Osteoblast (primary cell): ENCODE results near the gene OAT. TPM values are rescaled to one million over a fixed set of nuclear protein-coding genes. Genes with fewer than 3 reads are reported as not detected.

Experiments used
- DNase-seq: peaks from one replicate; pipeline ENCODE4 v3.0.0; 2011; ENCODE audit warnings: low spot score, mixed read lengths; ENCODE audit not compliant: insufficient read length; ENCODE audit errors: missing footprints
- H2AFZ ChIP-seq: 2 replicates; pipeline ENCODE4 v1.6.0; 2011; ENCODE audit warnings: mild to moderate bottlenecking, low read length
- H3K27ac ChIP-seq: 2 replicates; pipeline ENCODE4 v1.5.1; 2011; ENCODE audit warnings: mild to moderate bottlenecking, low read depth, low read length, moderate library complexity
- H3K27me3 ChIP-seq: 2 replicates; pipeline ENCODE4 v1.6.0; 2012; ENCODE audit warnings: mild to moderate bottlenecking, control low read depth, inconsistent platforms, low read length, moderate library complexity; ENCODE audit not compliant: insufficient read depth
- H3K36me3 ChIP-seq: 2 replicates; pipeline ENCODE4 v1.5.1; 2011; ENCODE audit warnings: mild to moderate bottlenecking, low read length, control low read depth, moderate library complexity; ENCODE audit not compliant: insufficient read depth
- H3K4me1 ChIP-seq: 2 replicates; pipeline ENCODE4 v1.5.1; 2011; ENCODE audit warnings: mild to moderate bottlenecking, low read length, control low read depth, moderate library complexity; ENCODE audit not compliant: insufficient read depth
- H3K4me2 ChIP-seq: 2 replicates; pipeline ENCODE4 v1.6.0; 2011; ENCODE audit warnings: mild to moderate bottlenecking, low read length; ENCODE audit not compliant: insufficient read depth
- H3K4me3 ChIP-seq: fragments of 200-600 bp; sonication (generic); 3 replicates; pipeline ENCODE4 v1.5.1; 2012; ENCODE audit warnings: mild to moderate bottlenecking, low read length, inconsistent platforms; ENCODE audit not compliant: insufficient read depth
- H3K79me2 ChIP-seq: 2 replicates; pipeline ENCODE4 v1.6.0; 2012; ENCODE audit warnings: mild to moderate bottlenecking, low read length, control low read depth, inconsistent platforms; ENCODE audit not compliant: insufficient read depth
- H3K9me3 ChIP-seq: 2 replicates; pipeline ENCODE4 v1.5.1; 2011; ENCODE audit warnings: low read depth, low read length, control low read depth
- H4K20me1 ChIP-seq: 2 replicates; pipeline ENCODE4 v1.6.0; 2012; ENCODE audit warnings: mild to moderate bottlenecking, low read length, control low read depth; ENCODE audit not compliant: insufficient read depth
- total RNA-seq: library from RNA; depleted of rRNA; stranded (reverse); fragments of >200 nt; gene quantifications from 2 replicates; pipeline ENCODE4 v1.2.3, GENCODE V29; 2012
- TF ChIP-seq, protein P1 (sequence below): IDR thresholded peaks from 2 replicates; pipeline ENCODE4 v1.5.1; 2011; ENCODE audit warnings: mild to moderate bottlenecking, low read depth, low read length, moderate library complexity; ENCODE audit errors: extremely low read depth

OAT gene
- total RNA-seq, 1 donor = 202 TPM

DNA sequence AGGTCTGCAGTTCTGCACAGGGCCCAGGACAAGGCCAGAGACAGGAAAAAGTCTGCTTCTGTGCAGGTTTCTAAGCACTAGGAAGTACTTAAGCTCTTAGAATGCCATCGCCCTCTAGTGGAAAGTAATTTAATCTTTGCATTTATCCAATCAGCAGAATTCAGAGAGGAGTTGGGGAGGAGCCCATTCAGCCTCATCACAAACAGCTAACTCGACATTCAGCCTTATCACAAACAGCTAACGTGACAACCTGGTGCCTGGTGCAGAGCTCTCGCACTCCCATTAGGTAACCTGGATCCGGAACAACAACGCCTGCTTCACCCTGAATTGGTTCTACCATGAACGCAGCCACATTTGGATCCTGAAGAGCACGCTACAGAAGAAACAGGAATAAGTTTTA is 15.2 kb downstream of the OAT start:
- Histone ChIP-seq H3K79me2 (peaks cover 4% of the 10 kb centered on the region), H3K36me3 (peaks cover 79% of the 10 kb centered on the region), H2AFZ (peak overlapping the region; percentile 17), H3K4me1 (no peaks in the 10 kb centered on the region), H3K4me3 (no peak overlapping the region), H4K20me1 (peaks cover 15% of the 10 kb centered on the region), H3K4me2 (no peak overlapping the region), H3K27me3 (no peaks in the 10 kb centered on the region), H3K9me3 (no peaks in the 10 kb centered on the region), H3K27ac (no peak overlapping the region)
- DNase-seq = peak; percentile 77
- TF ChIP-seq, protein P1, sequence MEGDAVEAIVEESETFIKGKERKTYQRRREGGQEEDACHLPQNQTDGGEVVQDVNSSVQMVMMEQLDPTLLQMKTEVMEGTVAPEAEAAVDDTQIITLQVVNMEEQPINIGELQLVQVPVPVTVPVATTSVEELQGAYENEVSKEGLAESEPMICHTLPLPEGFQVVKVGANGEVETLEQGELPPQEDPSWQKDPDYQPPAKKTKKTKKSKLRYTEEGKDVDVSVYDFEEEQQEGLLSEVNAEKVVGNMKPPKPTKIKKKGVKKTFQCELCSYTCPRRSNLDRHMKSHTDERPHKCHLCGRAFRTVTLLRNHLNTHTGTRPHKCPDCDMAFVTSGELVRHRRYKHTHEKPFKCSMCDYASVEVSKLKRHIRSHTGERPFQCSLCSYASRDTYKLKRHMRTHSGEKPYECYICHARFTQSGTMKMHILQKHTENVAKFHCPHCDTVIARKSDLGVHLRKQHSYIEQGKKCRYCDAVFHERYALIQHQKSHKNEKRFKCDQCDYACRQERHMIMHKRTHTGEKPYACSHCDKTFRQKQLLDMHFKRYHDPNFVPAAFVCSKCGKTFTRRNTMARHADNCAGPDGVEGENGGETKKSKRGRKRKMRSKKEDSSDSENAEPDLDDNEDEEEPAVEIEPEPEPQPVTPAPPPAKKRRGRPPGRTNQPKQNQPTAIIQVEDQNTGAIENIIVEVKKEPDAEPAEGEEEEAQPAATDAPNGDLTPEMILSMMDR = peak; percentile 78

DNA sequence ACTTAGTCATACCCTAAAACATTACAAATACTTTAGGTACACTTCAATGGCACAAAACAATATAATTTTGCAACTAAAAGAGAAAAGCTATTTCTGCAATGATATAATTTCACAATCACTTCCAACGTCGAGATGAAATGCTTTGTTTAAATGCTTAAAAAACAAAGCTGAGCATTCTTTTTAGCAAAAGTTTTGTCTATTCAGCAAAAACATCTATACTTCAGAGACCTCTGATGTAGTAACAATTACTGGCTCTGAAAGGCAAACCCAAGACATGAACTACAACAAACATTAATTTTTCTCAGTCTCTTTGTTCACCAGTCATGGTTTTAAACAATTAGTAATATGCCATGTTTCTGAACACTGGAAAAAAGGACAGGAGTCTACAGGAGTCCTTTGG is 16.4 kb downstream of the OAT start:
- Histone ChIP-seq H3K79me2 (no peaks in the 10 kb centered on the region), H3K4me2 (no peak overlapping the region), H3K27ac (no peak overlapping the region), H2AFZ (no peak overlapping the region), H3K4me1 (no peaks in the 10 kb centered on the region), H3K27me3 (no peaks in the 10 kb centered on the region), H3K36me3 (peaks cover 75% of the 10 kb centered on the region), H3K9me3 (no peaks in the 10 kb centered on the region), H4K20me1 (peaks cover 14% of the 10 kb centered on the region), H3K4me3 (no peak overlapping the region)
- TF ChIP-seq, protein P1 = no peak
- DNase-seq = no peak

DNA sequence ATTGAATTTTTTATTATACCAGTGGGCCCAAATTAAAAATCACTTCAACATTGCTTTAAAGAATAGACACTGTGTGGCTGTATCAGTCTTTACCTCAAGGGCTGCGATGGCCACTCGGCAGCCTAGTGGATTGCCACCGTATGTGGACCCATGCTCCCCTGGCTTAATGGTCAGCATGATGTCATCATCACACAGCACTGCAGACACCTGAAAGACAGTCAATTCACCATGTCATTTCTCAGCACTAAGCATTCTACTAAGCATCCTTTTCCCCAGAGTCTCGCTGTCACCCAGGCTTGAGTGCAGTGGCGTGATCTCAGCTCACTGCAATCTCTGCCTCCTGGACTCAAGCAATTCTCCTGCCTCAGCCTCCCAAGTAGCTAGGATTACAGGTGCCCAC is 17.1 kb downstream of the OAT start:
- H3K36me3 ChIP-seq = peaks cover 73% of the 10 kb centered on the region

DNA sequence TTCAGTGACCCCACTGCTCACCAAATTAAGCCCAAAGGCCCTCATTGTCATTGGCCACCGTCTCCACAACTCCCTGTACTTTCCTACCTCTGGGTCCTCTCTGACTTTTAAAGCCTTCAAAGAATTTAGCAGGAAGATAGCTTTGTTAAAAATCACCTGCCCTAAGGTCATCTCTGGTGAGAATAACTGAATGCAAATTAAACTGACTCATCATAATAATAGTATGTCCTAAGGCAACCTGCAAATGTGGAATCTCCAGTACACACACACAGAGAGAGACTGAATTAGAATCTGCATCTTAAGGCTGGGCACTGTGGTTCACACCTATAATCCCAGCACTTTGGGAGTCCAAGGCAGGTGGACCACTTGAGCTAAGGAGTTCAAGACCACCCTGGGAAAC is 24.1 kb downstream of the OAT start:
- H3K4me1 ChIP-seq = no peaks in the 10 kb centered on the region
- H4K20me1 ChIP-seq = peaks cover 2% of the 10 kb centered on the region
- no peak overlapping the region for H3K27ac ChIP-seq
- no peak for DNase-seq
- no peak overlapping the region for H2AFZ ChIP-seq
- no peaks in the 10 kb centered on the region for H3K27me3 ChIP-seq
- TF ChIP-seq, protein P1 = no peak
- peaks cover 10% of the 10 kb centered on the region for H3K36me3 ChIP-seq
- H3K4me2 ChIP-seq = no peak overlapping the region
- no peaks in the 10 kb centered on the region for H3K79me2 ChIP-seq
- no peaks in the 10 kb centered on the region for H3K9me3 ChIP-seq
- no peak overlapping the region for H3K4me3 ChIP-seq

More for the DNA sequence above, 17.1 kb downstream of the OAT start:
- Histone ChIP-seq H3K79me2 (no peaks in the 10 kb centered on the region), H3K4me2 (no peak overlapping the region), H3K4me1 (no peaks in the 10 kb centered on the region), H3K9me3 (no peaks in the 10 kb centered on the region), H3K4me3 (no peak overlapping the region), H2AFZ (no peak overlapping the region), H3K27ac (no peak overlapping the region), H3K27me3 (no peaks in the 10 kb centered on the region), H4K20me1 (peaks cover 9% of the 10 kb centered on the region)
- no peak for DNase-seq
- TF ChIP-seq, protein P1 = no peak
